ENCODE measurements around the gene KYAT1.

Gene KYAT1

GRCh38 chr9:128835246-128836210, 46.2 kb downstream of the KYAT1 start:
- no peak for DNase-seq

- no peak for DNase-seq
Measured at GRCh38 chr9:128833696-128834095, 48.1 kb downstream of the KYAT1 start.

- peak; percentile 98 for DNase-seq
Measured at GRCh38 chr9:128829477-128830251, 52.1 kb downstream of the KYAT1 start, which contains the start of gene SPOUT1. Gene SPOUT1 (minus strand): TSS chr9:128829794. CDS start chr9:128829780, 14 bp downstream.

GRCh38 chr9:128828719-128829452, 52.9 kb downstream of the KYAT1 start:
- DNase-seq = no peak

- no peak for DNase-seq
Measured at GRCh38 chr9:128828267-128828666, 53.5 kb downstream of the KYAT1 start.

GRCh38 chr9:128825923-128826700, 55.6 kb downstream of the KYAT1 start:
- no peak for DNase-seq

- no peak for DNase-seq
Measured at GRCh38 chr9:128824911-128825310, 56.8 kb downstream of the KYAT1 start.

GRCh38 chr9:128823903-128824406, 57.8 kb downstream of the KYAT1 start:
- DNase-seq = no peak

GRCh38 chr9:128823362-128823902, 58.3 kb downstream of the KYAT1 start:
- DNase-seq = no peak

- no peak for DNase-seq
Measured at GRCh38 chr9:128822407-128823042, 59.2 kb downstream of the KYAT1 start.

GRCh38 chr9:128821584-128822406, 60.0 kb downstream of the KYAT1 start:
- DNase-seq = no peak

- no peak for DNase-seq
Measured at GRCh38 chr9:128820665-128821583, 60.8 kb downstream of the KYAT1 start.

GRCh38 chr9:128819716-128820664, 61.8 kb downstream of the KYAT1 start:
- no peak for DNase-seq

GRCh38 chr9:128818839-128819715, 62.7 kb downstream of the KYAT1 start:
- DNase-seq = peak; percentile 77

- peak; percentile 100 for DNase-seq
Measured at GRCh38 chr9:128818099-128818838, 63.5 kb downstream of the KYAT1 start, which contains the start of gene ENDOG. Gene ENDOG (plus strand): TSS chr9:128818500. CDS start chr9:128818685, 185 bp downstream.

- DNase-seq = no peak
Measured at GRCh38 chr9:128810873-128811272, 70.9 kb downstream of the KYAT1 start.

All from activated effector memory CD4-positive, alpha-beta T cell treated with anti-CD3 and anti-CD28 coated beads, Interleukin-2, amount 50 U/mL, for 16 hours (primary cell).